Measurements from ENCODE around the gene POFUT2. TPM values are rescaled to one million over a fixed set of nuclear protein-coding genes. Genes with fewer than 3 reads are reported as not detected.

The POFUT2 gene
- total RNA-seq, 1 donor from 2014 or later, result 16.9 TPM

DNA sequence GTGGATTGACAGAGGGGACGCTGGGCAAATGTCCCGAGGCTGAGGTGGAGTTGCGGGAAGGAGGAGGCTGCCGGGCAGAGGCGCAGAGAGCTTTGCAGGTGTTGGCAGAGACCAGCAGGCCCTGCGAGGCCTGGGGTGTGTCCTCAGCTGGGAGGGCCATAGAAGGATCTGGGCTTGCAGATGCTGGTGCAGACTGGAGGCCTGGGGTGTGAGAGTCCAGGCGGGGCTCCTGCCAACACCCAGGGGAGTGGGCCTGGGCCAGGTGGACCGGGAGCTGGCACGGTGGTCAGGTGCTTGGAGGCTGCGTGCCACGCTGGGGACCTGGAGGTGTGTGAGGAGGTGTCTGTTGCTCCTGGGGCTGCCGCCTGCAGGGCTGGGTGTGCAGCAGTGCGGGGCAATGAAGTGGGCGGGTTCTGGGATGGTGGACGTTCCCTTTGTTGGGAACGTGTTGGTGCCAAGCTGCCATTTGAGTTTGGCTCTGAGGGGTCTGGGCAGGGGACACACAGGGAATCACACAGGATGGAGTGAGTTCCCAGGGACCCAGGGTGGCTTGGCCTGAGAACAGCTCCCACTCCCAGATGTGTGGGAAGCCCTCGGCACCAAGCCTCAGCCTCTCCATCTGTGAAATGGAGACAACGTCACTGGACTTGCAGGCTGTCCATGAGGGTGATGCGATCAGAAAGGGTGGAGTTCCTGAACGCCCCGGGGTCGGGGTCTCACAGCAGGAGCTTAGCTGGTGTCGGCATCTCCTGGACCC lies 39.9 kb upstream of the POFUT2 start:
- no peak for ATAC-seq
- peak; percentile 51 for DNase-seq (ENCODE audit: missing footprints)
- intact Hi-C loops (cut with DNase I), result no loop called here

DNA sequence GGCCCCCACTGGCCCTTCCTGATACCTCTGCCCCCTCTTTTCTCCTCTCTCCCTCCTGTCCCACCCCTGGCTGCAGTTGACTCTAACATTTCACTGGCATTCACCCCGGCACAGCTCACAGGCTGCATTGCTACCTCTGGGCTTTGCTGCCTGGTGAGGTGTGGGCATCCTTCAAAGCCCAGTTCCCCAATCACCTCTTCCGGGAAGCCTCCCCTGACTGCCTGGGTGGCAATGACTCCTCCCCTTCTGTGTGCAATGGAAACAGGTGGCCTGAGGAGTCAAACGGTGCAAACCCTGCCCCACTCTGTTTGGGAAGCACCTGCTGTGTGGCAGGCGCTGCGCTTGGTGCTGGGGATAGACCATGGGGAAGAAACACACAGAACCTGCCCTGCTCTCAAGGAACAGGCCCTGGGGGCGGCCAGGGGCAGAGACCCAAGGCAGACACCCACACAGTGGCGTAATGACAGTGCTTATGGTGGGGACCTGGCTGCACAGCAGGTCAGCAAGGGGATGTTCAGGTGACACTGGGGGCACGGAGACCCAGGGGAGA lies 39.3 kb upstream of the POFUT2 start:
- DNase-seq (ENCODE audit: missing footprints), result no peak
- intact Hi-C loops (cut with DNase I), result no loop called here
- ATAC-seq, result no peak

DNA sequence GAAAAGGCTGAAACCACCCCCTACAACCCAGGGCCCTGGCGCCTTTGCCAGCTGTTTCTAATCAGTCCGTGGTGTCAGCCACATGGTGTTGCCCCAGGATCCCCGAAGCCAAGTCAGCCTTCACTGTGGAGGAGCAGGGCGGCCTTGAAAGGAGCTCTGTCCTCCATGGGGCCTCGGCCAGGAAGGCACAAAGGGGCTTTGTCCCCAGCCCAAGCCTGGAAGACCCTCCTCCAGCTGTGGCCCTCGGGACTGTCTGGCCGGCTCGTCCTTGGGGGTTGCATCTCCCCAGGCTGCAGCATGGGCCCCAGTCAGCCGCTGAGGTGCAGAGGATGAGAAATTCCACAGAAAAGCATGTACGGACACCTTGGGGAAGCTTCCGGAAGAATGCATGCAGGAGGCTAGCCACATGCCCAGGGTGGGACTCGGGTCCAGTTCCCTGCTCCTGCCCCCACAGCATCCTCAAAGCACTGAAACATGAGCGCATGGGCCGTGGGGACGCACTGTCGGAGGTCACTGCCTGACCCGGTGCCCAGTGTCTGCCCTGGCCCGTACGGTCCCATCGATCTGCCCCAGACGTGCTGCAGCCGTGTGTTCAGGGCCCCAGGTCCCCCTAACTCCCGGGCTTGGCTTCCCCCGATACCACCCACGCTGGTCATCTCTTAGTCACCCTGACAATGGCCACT lies 38.6 kb upstream of the POFUT2 start:
- no peak for ATAC-seq
- intact Hi-C loops (cut with DNase I), result no loop called here

DNA sequence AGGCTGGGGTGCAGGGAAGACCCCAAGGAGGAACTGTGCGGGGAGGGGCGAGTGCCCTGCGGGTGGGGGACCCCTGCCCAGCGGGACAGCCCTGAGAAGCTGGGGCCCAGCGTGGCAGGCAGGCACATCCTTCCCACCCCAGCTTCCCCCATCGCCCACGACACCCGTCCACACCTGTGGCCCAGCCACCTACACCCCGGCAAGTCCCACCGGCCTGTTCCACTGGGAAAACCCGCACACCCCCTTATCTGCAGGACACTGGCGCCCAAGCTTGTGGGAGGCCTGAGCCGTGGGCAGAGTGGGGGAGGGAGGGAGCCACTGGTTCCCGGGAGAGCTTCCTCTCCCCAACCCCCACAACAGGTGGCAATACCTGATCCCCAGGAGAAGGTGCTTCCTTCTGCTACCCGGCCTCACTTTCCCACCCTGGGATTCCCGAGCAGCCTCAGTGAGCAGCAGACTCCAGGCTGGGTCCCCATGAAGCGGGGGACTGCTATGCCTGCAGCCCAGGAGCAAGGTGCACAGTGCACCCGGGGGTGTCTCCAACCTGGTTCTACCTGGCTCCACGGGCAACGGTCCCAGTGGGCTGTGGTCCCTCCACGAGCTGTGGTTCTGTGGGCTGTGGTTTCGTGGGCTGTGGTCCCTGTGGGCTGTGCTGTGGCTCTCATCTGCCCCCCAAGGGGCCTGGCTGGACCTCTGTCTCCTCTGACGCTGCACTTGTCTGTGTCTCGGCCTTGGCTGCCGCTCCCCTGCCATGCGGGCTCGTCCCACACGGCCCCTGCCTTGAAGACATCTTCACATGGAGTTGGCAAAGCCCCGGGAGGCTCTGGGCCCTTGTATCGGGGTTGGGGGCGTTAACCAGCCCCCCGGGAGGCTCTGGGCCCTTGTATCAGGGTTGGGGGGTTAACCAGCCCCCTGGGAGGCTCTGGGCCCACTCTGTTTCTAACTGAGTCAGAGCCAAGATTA lies 37.8 kb upstream of the POFUT2 start:
- ATAC-seq (no peak), DNase-seq (ENCODE audit: missing footprints) (peak; percentile 72)
- intact Hi-C loops (cut with DNase I), result no loop called here

More for the DNA sequence above, 38.6 kb upstream of the POFUT2 start:
- DNase-seq (ENCODE audit: missing footprints), result peak; percentile 49

DNA sequence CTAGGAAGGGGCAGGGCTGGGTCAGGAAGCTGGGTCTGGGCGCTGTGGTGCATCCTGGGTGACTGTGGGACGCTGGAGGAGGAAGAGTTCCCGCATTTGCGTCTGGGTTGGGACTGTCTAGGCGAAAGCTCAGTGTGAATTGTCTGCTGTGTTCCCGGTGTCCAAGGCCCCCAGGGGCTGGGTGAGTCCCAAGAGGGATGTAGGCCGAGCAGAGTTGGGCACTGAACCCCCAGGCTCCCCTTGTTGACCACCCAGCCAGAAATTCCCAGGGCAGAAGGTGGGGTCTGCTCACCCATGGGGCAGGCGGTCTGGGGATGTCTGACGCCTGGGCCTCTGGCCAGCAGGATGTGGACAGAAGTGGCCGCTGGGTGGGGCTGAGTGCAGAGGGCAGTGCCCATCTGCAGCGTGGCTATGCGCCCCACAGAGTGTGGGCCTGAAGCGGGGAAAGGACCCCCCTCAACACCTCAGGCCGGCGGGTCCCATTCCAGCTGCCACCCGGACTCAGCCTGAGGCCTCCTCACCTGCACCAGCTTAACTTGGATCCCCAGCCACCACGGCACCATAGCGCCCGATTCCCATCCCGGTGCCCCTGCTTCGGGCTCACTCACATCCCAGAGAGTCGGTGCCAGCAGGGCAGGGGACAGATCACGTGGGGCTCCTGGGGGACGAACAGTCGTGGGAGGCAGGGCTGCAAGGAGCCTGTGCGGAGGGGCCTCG lies 37.0 kb upstream of the POFUT2 start:
- peak; percentile 68 for DNase-seq (ENCODE audit: missing footprints)
- intact Hi-C loops (cut with DNase I), result no loop called here
- no peak for ATAC-seq

DNA sequence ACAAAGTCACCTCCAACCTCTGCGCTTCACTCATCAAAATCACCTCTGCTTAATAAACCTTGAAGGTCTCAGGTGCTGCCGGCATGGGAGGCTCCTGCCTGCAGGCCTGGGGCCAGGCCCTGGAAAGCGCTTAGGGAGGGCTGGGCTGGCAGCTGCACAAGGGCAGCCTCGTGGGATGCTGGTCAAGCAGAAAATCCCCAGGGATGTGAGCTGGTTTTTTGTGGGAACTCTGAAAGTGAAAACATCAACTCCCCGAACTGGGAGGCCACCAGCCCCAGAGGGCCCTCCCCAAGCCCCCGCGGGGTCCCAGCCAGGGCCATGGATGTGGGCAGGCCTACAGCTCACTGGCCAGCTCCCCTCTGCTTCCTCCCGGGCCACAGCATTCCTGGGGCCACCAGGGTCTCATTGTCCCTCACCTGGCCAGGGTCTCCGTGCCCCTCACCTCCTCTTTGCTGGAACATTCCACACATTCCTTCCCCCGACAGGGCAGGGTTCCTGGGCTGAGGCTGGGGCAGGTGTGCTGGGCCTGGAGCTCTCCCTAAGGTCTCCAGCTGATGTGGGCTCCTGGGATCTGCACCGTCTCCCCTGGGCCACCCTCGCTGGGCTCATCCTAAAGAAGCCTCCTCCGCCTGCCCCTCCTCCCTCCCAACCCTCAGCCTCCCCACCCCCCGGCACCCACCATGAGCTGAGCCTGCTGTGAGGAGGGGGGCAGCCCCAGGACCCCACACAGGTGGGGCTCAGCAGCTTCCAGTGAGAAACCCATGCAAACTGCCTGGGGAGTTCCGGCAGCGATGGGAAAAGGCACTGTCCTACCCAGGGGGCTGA lies 36.0 kb upstream of the POFUT2 start:
- ATAC-seq, result no peak
- intact Hi-C loops (cut with DNase I), result no loop called here
- peak; percentile 57 for DNase-seq (ENCODE audit: missing footprints)

DNA sequence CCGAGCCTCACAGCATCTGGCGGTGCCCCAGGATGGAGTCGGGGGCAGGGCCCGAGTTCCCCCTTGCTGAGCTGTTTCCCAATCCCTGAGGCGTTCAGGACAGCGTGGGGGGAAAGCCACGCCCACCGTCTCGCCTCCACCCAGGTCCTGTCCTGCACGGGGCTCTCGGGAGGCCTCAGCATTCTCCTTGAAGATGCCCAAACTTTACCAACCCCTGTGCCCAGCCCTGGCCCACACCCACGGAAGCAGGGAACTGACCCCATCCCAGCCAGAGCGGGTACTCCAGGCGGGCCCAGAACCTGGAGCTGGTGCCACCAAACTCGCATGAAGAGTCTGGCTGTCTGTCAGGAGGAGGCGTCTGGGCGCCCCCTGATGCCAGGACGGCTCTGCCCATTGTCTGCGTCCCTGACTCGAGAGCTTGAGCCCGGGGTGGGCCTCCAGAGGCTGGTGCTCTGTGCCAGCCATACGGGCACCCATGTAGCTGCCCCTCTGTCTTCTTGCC lies 35.3 kb upstream of the POFUT2 start:
- ATAC-seq (no peak), DNase-seq (ENCODE audit: missing footprints) (peak; percentile 66)
- intact Hi-C loops (cut with DNase I), result no loop called here

DNA sequence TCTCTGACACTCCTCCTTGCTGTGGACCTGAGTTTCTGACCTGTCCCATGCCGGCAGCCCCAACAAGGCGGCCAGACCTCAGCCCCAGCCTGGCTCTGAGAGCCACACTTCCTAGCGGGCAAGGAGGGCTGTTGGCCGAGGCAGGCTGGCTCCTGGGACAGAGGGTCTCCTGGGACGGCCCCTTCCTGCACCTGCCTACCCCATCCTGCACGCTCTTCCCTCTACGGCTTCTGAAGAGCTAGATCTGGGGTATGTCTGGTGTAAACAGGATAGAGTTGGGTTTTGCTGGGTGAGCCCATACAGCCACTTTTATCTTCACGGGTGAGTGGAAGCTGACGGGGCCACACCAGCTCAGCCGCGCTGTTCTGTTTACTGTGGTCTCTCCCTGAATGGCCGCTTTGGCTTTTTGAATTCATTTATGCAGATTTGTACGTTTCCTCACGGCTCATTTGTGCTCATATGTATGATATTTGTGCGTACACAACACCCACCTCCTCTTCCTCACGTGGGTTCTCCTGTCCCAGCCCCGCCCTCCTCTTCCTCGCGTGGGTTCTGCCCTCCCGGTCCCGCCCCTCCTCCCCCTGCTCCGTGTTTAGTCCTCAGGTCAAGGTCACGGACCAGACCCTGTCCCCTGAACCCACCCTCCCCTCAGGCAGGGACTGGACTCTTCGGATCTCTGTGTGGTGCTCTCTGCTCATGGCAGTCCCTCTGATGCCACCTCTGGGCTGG lies 34.7 kb upstream of the POFUT2 start:
- ATAC-seq (no peak), DNase-seq (ENCODE audit: missing footprints) (peak; percentile 37)
- intact Hi-C loops (cut with DNase I), result no loop called here

DNA sequence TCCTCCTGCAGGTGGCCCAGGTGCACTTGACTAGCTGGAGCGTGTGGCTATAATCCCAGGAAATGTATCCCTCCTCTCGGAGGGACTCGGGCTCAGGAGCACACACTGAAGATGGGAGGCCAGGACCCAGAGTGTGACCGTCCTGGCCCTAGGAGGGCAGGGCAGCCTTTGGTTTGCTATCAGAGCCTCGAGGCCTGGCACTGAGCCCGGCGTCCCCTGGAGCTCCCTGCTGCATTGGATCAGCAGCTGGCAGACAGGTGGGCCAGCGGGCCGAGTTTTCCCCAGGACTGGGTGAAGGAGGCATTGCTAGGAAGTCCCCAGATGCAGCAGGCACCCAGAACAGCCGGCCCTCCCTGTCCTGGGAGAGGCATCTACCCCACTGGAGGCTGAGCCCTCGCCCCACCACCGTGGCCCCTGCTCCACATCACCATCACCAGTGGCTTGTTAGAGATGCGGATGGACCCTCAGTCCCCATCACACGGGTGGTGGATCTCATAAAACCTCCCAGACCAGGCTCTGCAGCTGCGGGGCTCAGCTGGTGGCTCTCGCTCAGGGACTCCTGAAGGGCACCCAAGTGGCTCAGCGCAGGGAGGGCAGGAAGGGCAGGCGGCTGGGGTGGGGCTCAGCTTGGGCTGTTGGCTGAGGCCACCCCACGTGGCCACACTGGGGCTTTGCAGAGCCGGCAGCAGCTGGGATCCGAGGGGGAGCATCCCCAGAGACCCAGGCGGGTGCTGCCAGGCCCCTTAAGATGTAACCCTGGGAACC lies 32.7 kb upstream of the POFUT2 start:
- intact Hi-C loops (cut with DNase I), result no loop called here
- no peak for ATAC-seq
- DNase-seq (ENCODE audit: missing footprints), result peak; percentile 74

DNA sequence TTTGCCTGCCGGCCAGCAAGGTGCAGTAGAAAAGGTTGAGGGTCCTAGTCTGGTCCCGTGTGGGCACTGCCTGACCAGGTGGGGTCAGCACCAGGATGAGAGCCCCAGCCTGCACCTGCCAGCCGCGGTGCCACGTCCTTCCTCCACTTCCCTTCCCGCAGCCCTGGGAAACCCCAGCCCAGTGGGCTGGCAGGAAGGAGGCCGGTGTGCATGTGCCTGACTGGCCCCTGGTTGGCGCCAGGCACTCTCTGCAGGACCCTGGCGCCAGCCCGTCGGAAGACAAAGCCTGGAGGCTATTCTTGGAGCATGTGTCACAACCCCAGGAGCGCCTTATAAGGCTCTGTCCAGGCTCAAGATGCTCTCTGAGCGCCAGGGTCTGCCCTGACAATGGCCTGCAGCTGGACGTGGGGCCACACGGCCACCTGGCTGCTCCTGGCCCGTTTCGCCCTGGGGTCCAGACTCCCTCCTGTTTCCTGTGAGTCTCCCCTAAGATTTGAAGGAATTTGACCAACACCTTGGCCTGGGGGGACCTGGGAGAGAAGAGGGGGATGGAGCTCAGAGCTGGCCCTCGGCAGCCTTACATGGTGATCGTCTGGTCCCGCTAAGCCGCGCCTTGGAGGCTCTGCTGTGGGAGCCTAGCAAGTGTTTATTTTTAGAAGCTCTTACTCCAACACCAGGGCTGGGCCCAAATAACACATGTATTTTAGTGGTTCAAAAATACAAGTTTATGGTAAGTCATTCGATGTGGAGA lies 31.9 kb upstream of the POFUT2 start:
- peak; percentile 46 for ATAC-seq
- DNase-seq (ENCODE audit: missing footprints), result peak; percentile 80
- intact Hi-C loops (cut with DNase I), result loop anchor here (2.0 kb wide), 2 partner anchors 37 to 45 kb away; no protein-coding TSS in a partner anchor

DNA sequence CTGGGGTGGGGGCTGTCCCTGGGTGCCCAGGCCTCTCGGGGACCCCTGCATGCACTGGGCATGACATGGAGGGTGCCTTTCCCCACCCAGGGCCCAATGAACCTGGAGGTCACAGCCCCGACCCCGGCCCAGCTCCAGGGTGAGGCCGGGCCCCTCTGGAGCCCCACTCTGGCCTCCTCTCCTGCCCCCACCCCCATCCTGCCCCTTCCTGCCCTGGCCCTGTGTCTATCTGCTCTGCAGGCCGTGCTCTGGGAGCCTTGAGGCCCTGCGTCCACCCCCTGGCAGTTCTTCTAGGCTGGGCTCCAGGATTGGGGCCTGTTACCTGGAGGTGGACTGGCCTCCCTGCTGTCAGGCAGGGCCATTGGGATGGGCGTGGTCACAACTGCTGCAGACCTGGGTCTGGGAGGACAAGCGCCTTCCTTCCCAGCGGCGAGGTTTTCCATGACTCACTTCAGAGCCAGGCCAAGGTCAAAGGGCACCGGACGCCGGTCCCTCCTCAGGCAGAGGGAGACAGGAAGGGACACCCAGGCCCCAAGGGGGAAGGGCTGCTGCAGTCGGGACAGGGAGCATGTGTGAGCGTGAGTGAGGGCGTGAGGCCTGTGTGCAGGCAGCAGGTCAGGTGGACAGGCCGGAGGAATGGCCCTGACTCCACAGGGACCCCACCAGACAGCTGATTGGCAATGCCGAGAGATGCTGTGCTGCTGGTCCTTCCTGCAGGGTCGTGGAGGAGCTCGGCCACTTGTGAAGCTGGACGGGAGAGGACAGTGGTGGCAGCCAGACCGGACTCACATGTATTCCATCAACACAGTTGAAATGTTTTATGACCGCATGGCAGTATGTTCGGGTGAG lies 31.1 kb upstream of the POFUT2 start:
- peak; percentile 87 for DNase-seq (ENCODE audit: missing footprints)
- ATAC-seq, result peak; percentile 58
- intact Hi-C loops (cut with DNase I), result loop anchor here (2.0 kb wide), 2 partner anchors 38 to 46 kb away; no protein-coding TSS in a partner anchor

DNA sequence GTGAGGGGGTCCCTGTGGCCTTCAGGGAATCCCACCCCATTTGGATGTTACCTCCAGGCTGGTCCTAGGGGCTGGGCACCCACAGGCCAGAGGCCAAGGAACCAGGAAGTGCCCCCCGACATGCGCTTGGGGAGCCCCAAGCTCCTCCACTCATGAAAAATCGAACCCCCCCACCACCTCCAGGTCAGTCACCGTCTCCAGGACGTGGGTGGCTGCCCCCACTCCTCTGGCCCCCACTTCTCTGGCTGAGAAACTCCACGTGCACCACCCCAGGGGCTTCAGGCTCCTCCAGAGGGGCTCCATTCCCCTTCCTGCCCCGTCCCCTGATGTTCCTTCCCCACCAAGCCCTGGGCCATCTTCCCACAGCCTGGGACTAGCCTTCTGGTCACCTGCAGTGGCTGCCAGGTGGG lies 30.5 kb upstream of the POFUT2 start:
- DNase-seq (ENCODE audit: missing footprints) (peak; percentile 48), ATAC-seq (no peak)
- intact Hi-C loops (cut with DNase I), result loop anchor here (2.0 kb wide), 2 partner anchors 39 to 47 kb away; no protein-coding TSS in a partner anchor

DNA sequence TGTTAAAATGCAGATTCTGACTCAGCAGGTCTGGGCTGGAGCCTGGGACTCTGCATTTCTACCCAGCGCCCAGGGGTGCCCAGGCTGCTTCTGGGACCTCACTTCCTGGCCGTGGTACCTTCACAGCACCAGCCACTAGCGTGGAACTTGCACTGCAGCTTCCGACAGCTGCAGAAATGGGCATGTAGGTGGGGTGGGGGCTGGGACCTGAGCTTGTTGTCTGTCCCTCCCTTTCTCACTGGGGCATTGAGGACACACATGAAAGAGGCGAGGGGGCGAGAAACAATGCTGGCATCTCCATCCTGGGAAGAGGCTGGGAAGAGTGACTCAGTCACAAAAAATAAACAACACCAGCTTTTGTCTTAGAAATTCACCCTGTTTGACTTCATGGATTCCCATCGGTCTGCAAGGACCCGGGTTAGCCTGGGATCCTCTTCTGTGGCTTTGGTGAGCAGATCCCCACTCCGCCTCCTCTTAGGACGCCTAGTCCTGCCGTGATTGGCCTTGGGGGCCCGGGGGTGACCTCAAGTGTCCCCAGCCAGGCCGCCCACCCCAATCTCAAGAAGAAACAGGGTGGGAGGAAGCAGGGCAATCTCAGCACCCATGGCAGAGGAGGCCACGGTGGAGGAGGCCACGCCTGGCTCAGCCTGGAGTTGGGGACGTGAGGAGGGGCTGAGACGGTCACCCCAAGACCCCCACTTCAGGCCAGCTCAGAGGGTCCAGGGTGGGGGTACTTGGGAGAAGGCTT lies 29.9 kb upstream of the POFUT2 start:
- DNase-seq (ENCODE audit: missing footprints), result peak; percentile 41
- intact Hi-C loops (cut with DNase I), result loop anchor here (2.0 kb wide), 2 partner anchors 39 to 47 kb away; no protein-coding TSS in a partner anchor
- ATAC-seq, result no peak

Data from Right ventricle myocardium inferior (tissue), 1 donor.